Measurements from ENCODE around the gene HTD2. TPM values are rescaled to one million over a fixed set of nuclear protein-coding genes. Genes with fewer than 3 reads are reported as not detected.
A peak's percentile ranks its signal among the peaks of the same experiment; 100 is the strongest.

HTD2 gene
- total and polyA plus RNA-seq, 9 of the 15 experiments (the other 6 are each of a cell fraction or from before 2014, with no cell fraction given) = 1.8 to 22.8 (median 9.6) TPM

- TF ChIP-seq PHF8 (IDR thresholded peaks at IDR 0.05; ENCODE audit: borderline replicate concordance, low read length) (peak; percentile 76; the same call in 1 of the 2 replicates), EP300 (IDR thresholded peaks at IDR 0.05; ENCODE audit: low read length) (peak; percentile 28; the same call in 1 of the 2 replicates), TSHZ1 (CRISPR knock-in tag; IDR thresholded peaks at IDR 0.05) (no peak), MTA3 (IDR thresholded peaks at IDR 0.05; ENCODE audit: borderline replicate concordance) (peak; percentile 69; the same call in 1 of the 2 replicates), DACH1 (IDR thresholded peaks at IDR 0.05; ENCODE audit: partially characterized antibody) (peak; percentile 28), ZNF778 (CRISPR knock-in tag; IDR thresholded peaks at IDR 0.05) (no peak), SUPT5H (IDR thresholded peaks at IDR 0.05) (peak; percentile 79), SP2 (IDR thresholded peaks at IDR 0.05; ENCODE audit: extremely low read depth, low read depth, low read length, poor library complexity, severe bottlenecking) (no peak), ETV1 (tag; conservative IDR thresholded peaks at IDR 0.05; ENCODE audit: low read depth) (peak; percentile 90), CAMTA2 (CRISPR knock-in tag; conservative IDR thresholded peaks at IDR 0.05) (0 out of 2 replicates have a peak, but pooled peaks have one; percentile 61)
- TF ChIP-seq, protein P1, sequence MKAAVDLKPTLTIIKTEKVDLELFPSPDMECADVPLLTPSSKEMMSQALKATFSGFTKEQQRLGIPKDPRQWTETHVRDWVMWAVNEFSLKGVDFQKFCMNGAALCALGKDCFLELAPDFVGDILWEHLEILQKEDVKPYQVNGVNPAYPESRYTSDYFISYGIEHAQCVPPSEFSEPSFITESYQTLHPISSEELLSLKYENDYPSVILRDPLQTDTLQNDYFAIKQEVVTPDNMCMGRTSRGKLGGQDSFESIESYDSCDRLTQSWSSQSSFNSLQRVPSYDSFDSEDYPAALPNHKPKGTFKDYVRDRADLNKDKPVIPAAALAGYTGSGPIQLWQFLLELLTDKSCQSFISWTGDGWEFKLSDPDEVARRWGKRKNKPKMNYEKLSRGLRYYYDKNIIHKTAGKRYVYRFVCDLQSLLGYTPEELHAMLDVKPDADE (conservative IDR thresholded peaks at IDR 0.05; ENCODE audit: control insufficient read depth, low read depth, low read length) = no peak
- TF ChIP-seq, protein P2, sequence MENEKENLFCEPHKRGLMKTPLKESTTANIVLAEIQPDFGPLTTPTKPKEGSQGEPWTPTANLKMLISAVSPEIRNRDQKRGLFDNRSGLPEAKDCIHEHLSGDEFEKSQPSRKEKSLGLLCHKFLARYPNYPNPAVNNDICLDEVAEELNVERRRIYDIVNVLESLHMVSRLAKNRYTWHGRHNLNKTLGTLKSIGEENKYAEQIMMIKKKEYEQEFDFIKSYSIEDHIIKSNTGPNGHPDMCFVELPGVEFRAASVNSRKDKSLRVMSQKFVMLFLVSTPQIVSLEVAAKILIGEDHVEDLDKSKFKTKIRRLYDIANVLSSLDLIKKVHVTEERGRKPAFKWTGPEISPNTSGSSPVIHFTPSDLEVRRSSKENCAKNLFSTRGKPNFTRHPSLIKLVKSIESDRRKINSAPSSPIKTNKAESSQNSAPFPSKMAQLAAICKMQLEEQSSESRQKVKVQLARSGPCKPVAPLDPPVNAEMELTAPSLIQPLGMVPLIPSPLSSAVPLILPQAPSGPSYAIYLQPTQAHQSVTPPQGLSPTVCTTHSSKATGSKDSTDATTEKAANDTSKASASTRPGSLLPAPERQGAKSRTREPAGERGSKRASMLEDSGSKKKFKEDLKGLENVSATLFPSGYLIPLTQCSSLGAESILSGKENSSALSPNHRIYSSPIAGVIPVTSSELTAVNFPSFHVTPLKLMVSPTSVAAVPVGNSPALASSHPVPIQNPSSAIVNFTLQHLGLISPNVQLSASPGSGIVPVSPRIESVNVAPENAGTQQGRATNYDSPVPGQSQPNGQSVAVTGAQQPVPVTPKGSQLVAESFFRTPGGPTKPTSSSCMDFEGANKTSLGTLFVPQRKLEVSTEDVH (IDR thresholded peaks at IDR 0.05; ENCODE audit: low read depth, partially characterized antibody) = peak; percentile 75
Observed at GRCh38 chr3:58305882-58306711, at the start of gene HTD2, which contains the start of gene RPP14 (continued).

All from K562 (cell line).